ENCODE measurements around the gene FAM117A. TPM values are rescaled to one million over a fixed set of nuclear protein-coding genes. Genes with fewer than 3 reads are reported as not detected.
A peak's percentile ranks its signal among the peaks of the same experiment; 100 is the strongest.

The FAM117A gene
- polyA plus RNA-seq, 1 donor: 10.9 TPM

- DNase-seq: no peak
- Histone ChIP-seq H3K4me1 (ENCODE audit: control insufficient read depth, insufficient read depth, low read length) (no peaks in the 10 kb centered on the region), H3K4me3 (ENCODE audit: low read length) (no peak overlapping the region), H3K27ac (ENCODE audit: low read length) (no peak overlapping the region), H3K36me3 (ENCODE audit: control insufficient read depth, insufficient read depth, low read length) (peaks cover 3% of the 10 kb centered on the region), H3K27me3 (ENCODE audit: control insufficient read depth, insufficient read depth, low read length) (peaks cover 20% of the 10 kb centered on the region), H3K9me3 (ENCODE audit: control insufficient read depth, low read depth, low read length) (no peaks in the 10 kb centered on the region)
- WGBS (ENCODE audit: insufficient coverage, low lambda C conversion rate): no CpG with 5 or more reads among the region's 16 CpGs
Observed at GRCh38 chr17:49694847-49695697, 68.9 kb downstream of the FAM117A start.

DNA sequence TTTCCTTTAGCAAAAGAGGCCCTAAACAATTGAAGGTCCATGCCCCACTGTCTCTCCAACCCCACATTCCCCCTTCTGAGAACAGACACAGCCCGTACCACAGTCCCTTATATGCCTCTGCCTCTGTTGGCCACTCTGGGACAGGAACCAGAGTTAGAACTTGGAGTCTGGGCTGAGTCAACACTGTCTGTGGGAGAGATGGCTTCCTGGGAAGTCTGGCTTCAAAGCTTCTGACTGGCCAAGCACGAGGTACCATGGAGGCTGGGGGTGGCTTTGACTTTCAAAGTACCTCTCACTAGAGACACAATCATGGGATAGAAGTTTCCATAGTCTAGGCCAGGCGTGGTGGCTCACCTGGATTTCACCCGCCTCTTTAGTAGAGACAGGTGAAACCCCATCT, 71.2 kb downstream of the FAM117A start:
- no CpG with 5 or more reads among the region's 4 CpGs for WGBS (ENCODE audit: insufficient coverage, low lambda C conversion rate)
- H3K36me3 ChIP-seq (ENCODE audit: control insufficient read depth, insufficient read depth, low read length): no peaks in the 10 kb centered on the region
- H3K27me3 ChIP-seq (ENCODE audit: control insufficient read depth, insufficient read depth, low read length): peaks cover 21% of the 10 kb centered on the region
- H3K9me3 ChIP-seq (ENCODE audit: control insufficient read depth, low read depth, low read length): no peaks in the 10 kb centered on the region
- no peak overlapping the region for H3K27ac ChIP-seq (ENCODE audit: low read length)
- DNase-seq: no peak
- H3K4me1 ChIP-seq (ENCODE audit: control insufficient read depth, insufficient read depth, low read length): no peaks in the 10 kb centered on the region
- no peak overlapping the region for H3K4me3 ChIP-seq (ENCODE audit: low read length)

DNA sequence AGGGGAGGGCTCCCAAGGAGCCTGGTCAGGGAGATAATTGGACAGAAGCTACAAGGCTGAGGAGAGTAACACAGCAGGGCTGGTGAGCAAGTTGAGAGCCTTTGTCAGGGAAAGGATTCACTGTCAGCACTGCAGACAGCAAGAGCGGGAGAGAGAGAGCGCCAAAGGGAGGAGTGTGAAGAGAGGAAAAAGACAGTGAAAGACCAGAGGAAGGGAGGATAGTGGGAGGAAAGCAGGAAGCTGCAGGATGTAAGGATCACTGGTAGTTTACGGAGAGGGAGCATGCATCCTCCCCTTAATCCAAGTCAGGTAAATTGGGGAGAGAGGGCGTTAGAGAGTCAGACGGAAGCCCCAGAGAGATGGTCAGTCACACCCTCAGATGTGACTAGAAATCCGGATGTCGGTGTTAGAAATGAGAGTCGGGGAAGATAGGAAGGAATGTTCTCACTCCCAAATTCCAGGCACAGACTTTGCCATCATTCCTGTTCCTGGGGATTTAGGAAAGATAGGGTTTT, 72.2 kb downstream of the FAM117A start:
- no peak for DNase-seq
- no peaks in the 10 kb centered on the region for H3K36me3 ChIP-seq (ENCODE audit: control insufficient read depth, insufficient read depth, low read length)
- H3K9me3 ChIP-seq (ENCODE audit: control insufficient read depth, low read depth, low read length): no peaks in the 10 kb centered on the region
- H3K27ac ChIP-seq (ENCODE audit: low read length): peak overlapping the region; percentile 20
- H3K4me1 ChIP-seq (ENCODE audit: control insufficient read depth, insufficient read depth, low read length): no peaks in the 10 kb centered on the region
- H3K4me3 ChIP-seq (ENCODE audit: low read length): no peak overlapping the region
- WGBS (ENCODE audit: insufficient coverage, low lambda C conversion rate): 53% methylated on average over 2 of the region's 8 CpGs
- peaks cover 21% of the 10 kb centered on the region for H3K27me3 ChIP-seq (ENCODE audit: control insufficient read depth, insufficient read depth, low read length)

- WGBS (ENCODE audit: insufficient coverage, low lambda C conversion rate): no CpG with 5 or more reads among the region's 9 CpGs
Observed at GRCh38 chr17:49691086-49691676, 72.8 kb downstream of the FAM117A start.

DNA sequence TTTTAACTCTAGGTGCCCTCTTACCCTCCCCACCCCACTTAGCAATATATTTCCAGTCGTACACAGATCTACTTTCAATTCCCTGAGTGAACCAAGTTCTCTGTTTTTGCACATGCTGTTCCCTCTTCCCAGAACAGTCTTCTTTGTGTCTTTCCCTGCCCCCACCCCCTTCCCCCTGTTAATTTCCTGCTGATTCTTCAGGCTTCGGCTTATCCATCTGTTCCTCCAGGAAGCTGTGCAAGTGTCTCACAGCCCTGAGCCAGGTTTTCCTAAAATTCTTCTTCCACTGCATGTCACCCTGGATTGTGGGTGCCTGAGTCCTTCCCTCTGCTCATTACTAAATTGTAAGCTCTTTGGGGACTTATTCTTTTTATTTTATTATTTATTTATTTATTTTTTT, 73.7 kb downstream of the FAM117A start:
- Histone ChIP-seq H3K4me3 (ENCODE audit: low read length) (no peak overlapping the region), H3K9me3 (ENCODE audit: control insufficient read depth, low read depth, low read length) (no peaks in the 10 kb centered on the region), H3K4me1 (ENCODE audit: control insufficient read depth, insufficient read depth, low read length) (no peaks in the 10 kb centered on the region), H3K27ac (ENCODE audit: low read length) (no peak overlapping the region), H3K27me3 (ENCODE audit: control insufficient read depth, insufficient read depth, low read length) (peaks cover 20% of the 10 kb centered on the region), H3K36me3 (ENCODE audit: control insufficient read depth, insufficient read depth, low read length) (no peaks in the 10 kb centered on the region)
- DNase-seq: no peak
- 86% methylated on average over 1 of the region's 2 CpGs for WGBS (ENCODE audit: insufficient coverage, low lambda C conversion rate)

More at GRCh38 chr17:49691086-49691676, 72.8 kb downstream of the FAM117A start:
- no peak overlapping the region for H3K4me3 ChIP-seq (ENCODE audit: low read length)
- no peaks in the 10 kb centered on the region for H3K36me3 ChIP-seq (ENCODE audit: control insufficient read depth, insufficient read depth, low read length)
- H3K27ac ChIP-seq (ENCODE audit: low read length): peak overlapping the region; percentile 20
- H3K9me3 ChIP-seq (ENCODE audit: control insufficient read depth, low read depth, low read length): no peaks in the 10 kb centered on the region
- H3K4me1 ChIP-seq (ENCODE audit: control insufficient read depth, insufficient read depth, low read length): no peaks in the 10 kb centered on the region
- H3K27me3 ChIP-seq (ENCODE audit: control insufficient read depth, insufficient read depth, low read length): peaks cover 21% of the 10 kb centered on the region
- no peak for DNase-seq

DNA sequence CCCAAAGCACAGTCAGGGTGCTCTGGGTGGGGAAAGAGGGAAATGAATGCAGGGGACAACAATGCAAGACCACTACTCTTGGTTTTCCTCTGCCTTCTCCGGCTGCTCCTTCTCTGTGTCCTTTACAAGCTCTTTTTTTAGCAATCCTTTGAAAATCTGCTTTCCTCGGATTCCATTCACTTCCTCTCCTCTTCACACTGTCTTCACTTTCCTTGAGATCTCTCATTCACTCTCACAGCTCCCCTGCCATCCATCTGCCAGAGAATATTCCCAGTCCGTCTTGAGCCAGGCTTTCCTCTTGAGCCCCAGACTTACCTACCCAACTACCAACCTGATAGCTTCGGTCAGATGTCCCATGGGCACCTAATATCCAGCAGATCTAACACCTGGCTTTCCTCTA, 75.1 kb downstream of the FAM117A start:
- Histone ChIP-seq H3K27ac (ENCODE audit: low read length) (no peak overlapping the region), H3K4me1 (ENCODE audit: control insufficient read depth, insufficient read depth, low read length) (no peaks in the 10 kb centered on the region), H3K27me3 (ENCODE audit: control insufficient read depth, insufficient read depth, low read length) (peaks cover 16% of the 10 kb centered on the region), H3K36me3 (ENCODE audit: control insufficient read depth, insufficient read depth, low read length) (no peaks in the 10 kb centered on the region), H3K4me3 (ENCODE audit: low read length) (no peak overlapping the region), H3K9me3 (ENCODE audit: control insufficient read depth, low read depth, low read length) (no peaks in the 10 kb centered on the region)
- DNase-seq: no peak
- 100% methylated on average over 1 of the region's 4 CpGs for WGBS (ENCODE audit: insufficient coverage, low lambda C conversion rate)

GRCh38 chr17:49687878-49688491, 75.9 kb downstream of the FAM117A start:
- 7% methylated on average over 2 of the region's 10 CpGs for WGBS (ENCODE audit: insufficient coverage, low lambda C conversion rate)
- peaks cover 17% of the 10 kb centered on the region for H3K27me3 ChIP-seq (ENCODE audit: control insufficient read depth, insufficient read depth, low read length)
- no peaks in the 10 kb centered on the region for H3K36me3 ChIP-seq (ENCODE audit: control insufficient read depth, insufficient read depth, low read length)
- H3K9me3 ChIP-seq (ENCODE audit: control insufficient read depth, low read depth, low read length): no peaks in the 10 kb centered on the region
- H3K4me3 ChIP-seq (ENCODE audit: low read length): no peak overlapping the region
- no peaks in the 10 kb centered on the region for H3K4me1 ChIP-seq (ENCODE audit: control insufficient read depth, insufficient read depth, low read length)
- H3K27ac ChIP-seq (ENCODE audit: low read length): no peak overlapping the region
- peak in 1 of 2 donors; percentile 33 for DNase-seq

DNA sequence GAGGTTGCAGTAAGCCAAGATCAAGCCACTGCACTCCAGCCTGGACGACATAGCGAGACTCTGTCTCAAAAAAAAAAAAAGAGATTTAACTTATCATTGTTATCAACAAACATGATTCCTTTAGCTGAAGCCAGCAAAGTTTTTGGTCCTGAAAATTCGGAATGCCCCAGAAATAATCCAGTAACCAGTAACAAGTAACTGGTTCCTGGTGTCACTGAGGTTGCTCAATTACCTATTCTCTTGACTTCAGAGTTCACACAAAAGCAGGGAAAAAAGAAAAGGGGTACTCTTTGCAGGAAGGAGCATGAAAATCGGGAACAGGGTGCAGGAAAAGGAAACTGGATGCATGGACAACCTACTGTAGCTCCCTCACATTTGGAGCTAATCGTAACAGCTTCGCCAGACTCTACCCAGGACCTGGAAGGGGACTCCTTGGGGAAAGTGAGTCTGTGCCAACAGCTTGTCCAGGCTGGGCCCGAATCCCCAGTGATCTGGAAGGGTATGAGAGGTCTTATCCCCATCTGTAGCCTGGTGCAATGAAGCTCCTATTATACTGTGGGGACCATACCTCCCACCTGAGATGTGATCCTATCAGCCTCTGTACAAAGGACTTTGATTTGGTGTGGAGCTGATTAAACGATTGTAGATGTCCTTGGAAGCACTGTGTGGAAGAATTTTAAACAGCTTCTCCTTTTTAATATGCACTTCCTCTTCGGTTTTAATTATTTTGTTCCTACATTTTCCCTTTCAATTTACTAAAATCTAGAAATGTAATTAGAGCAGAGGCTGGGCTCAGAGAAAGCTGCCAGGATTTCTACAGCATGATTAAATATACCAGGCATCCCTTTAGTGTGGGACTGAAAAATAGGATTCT, 82.6 kb downstream of the FAM117A start:
- peaks cover 5% of the 10 kb centered on the region for H3K4me1 ChIP-seq (ENCODE audit: control insufficient read depth, insufficient read depth, low read length)
- 65% methylated on average over 4 of the region's 9 CpGs for WGBS (ENCODE audit: insufficient coverage, low lambda C conversion rate)

DNA sequence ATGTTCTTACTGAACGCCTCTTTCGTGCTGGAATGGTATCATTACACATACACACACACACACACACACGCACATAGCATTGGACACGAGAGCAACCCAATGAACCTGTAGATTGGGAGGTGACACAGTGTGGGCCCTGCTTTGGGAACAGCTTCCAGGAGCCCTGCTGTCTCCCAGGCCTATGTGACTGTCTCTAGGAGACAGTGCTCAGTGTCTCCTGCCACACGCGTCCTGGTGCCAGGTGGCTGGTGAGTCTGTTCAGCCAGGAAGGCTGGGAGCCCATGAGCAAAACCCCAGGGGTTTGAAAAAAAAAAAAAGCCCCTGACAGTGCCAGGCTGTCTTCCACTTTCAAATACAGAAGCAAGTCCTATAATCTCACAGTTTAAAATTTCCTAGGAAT, 83.6 kb downstream of the FAM117A start:
- H3K27ac ChIP-seq (ENCODE audit: low read length): no peak overlapping the region
- H3K9me3 ChIP-seq (ENCODE audit: control insufficient read depth, low read depth, low read length): peaks cover 5% of the 10 kb centered on the region
- peaks cover 4% of the 10 kb centered on the region for H3K27me3 ChIP-seq (ENCODE audit: control insufficient read depth, insufficient read depth, low read length)
- H3K36me3 ChIP-seq (ENCODE audit: control insufficient read depth, insufficient read depth, low read length): no peaks in the 10 kb centered on the region
- DNase-seq: no peak
- H3K4me3 ChIP-seq (ENCODE audit: low read length): no peak overlapping the region
- H3K4me1 ChIP-seq (ENCODE audit: control insufficient read depth, insufficient read depth, low read length): peaks cover 8% of the 10 kb centered on the region
- WGBS (ENCODE audit: insufficient coverage, low lambda C conversion rate): no CpG with 5 or more reads among the region's 6 CpGs

More for the DNA sequence above, 82.6 kb downstream of the FAM117A start:
- Histone ChIP-seq H3K27me3 (ENCODE audit: control insufficient read depth, insufficient read depth, low read length) (peaks cover 4% of the 10 kb centered on the region), H3K4me3 (ENCODE audit: low read length) (no peak overlapping the region), H3K9me3 (ENCODE audit: control insufficient read depth, low read depth, low read length) (peaks cover 5% of the 10 kb centered on the region), H3K36me3 (ENCODE audit: control insufficient read depth, insufficient read depth, low read length) (no peaks in the 10 kb centered on the region), H3K27ac (ENCODE audit: low read length) (no peak overlapping the region)
- no peak for DNase-seq

Data from large intestine (tissue), 3 donors.